GM21576 (cell line): ENCODE data around the gene UGT1A6.

Experiments used
- ATAC-seq: cut with Tn5 transposase; IDR thresholded peaks from one replicate; pipeline ENCODE4 v1.9.1; 2021; ENCODE audit warnings: mild to moderate bottlenecking, moderate library complexity; ENCODE audit not compliant: unreplicated experiment

Gene UGT1A6

GRCh38 chr2:233799087-233799665 is 106.5 kb downstream of the UGT1A6 start:
- ATAC-seq, result no peak

GRCh38 chr2:233799716-233800115 is 107.0 kb downstream of the UGT1A6 start:
- no peak for ATAC-seq

- no peak for ATAC-seq
These were observed 107.5 kb downstream of the UGT1A6 start for GRCh38 chr2:233800208-233800607.

GRCh38 chr2:233801357-233802131 is 108.9 kb downstream of the UGT1A6 start:
- ATAC-seq, result no peak

- ATAC-seq, result no peak
These were observed 109.6 kb downstream of the UGT1A6 start for GRCh38 chr2:233802132-233802815.

- ATAC-seq, result no peak
These were observed 110.7 kb downstream of the UGT1A6 start for GRCh38 chr2:233803292-233803911.

- no peak for ATAC-seq
These were observed 111.3 kb downstream of the UGT1A6 start for GRCh38 chr2:233803994-233804393.

- no peak for ATAC-seq
These were observed 114.7 kb downstream of the UGT1A6 start for GRCh38 chr2:233807215-233807865.

- no peak for ATAC-seq
These were observed 115.6 kb downstream of the UGT1A6 start for GRCh38 chr2:233807966-233808935.

GRCh38 chr2:233810385-233810784 is 117.7 kb downstream of the UGT1A6 start:
- ATAC-seq, result no peak

- no peak for ATAC-seq
These were observed 118.4 kb downstream of the UGT1A6 start for GRCh38 chr2:233811087-233811486.

GRCh38 chr2:233811732-233812131 is 119.0 kb downstream of the UGT1A6 start:
- ATAC-seq, result no peak

- no peak for ATAC-seq
These were observed 120.8 kb downstream of the UGT1A6 start for GRCh38 chr2:233813236-233814055.

- ATAC-seq, result no peak
These were observed 121.6 kb downstream of the UGT1A6 start for GRCh38 chr2:233814056-233814835.

GRCh38 chr2:233815861-233816260 is 123.2 kb downstream of the UGT1A6 start:
- ATAC-seq, result no peak

- ATAC-seq, result no peak
These were observed 123.6 kb downstream of the UGT1A6 start for GRCh38 chr2:233816334-233816733.

GRCh38 chr2:233816771-233817170 is 124.1 kb downstream of the UGT1A6 start:
- no peak for ATAC-seq

GRCh38 chr2:233817361-233817911 is 124.7 kb downstream of the UGT1A6 start:
- ATAC-seq, result no peak
